T47D (cell line): ENCODE data around the gene VPREB1.

Source experiments
- DNase-seq, 2 experiments: peaks; one replicate each; pipeline versions ENCODE4 v3.0.0 to v3.0.0-alpha.2; 2011 to 2012; ENCODE audit warnings: low read depth in 1 of 2, low spot score in 1 of 2
- JUND ChIP-seq: IDR thresholded peaks from 2 replicates; pipeline ENCODE4 v1.6.1; 2012; ENCODE audit warnings: low read depth
- in situ Hi-C: cut with HindIII; loops from 2 replicates; pipeline ENCODE4 v1.10.0; 2016; ENCODE audit warnings: low sequenced_read_pairs, low pct_unique_long_range_greater_than_20kb

The VPREB1 gene

DNA sequence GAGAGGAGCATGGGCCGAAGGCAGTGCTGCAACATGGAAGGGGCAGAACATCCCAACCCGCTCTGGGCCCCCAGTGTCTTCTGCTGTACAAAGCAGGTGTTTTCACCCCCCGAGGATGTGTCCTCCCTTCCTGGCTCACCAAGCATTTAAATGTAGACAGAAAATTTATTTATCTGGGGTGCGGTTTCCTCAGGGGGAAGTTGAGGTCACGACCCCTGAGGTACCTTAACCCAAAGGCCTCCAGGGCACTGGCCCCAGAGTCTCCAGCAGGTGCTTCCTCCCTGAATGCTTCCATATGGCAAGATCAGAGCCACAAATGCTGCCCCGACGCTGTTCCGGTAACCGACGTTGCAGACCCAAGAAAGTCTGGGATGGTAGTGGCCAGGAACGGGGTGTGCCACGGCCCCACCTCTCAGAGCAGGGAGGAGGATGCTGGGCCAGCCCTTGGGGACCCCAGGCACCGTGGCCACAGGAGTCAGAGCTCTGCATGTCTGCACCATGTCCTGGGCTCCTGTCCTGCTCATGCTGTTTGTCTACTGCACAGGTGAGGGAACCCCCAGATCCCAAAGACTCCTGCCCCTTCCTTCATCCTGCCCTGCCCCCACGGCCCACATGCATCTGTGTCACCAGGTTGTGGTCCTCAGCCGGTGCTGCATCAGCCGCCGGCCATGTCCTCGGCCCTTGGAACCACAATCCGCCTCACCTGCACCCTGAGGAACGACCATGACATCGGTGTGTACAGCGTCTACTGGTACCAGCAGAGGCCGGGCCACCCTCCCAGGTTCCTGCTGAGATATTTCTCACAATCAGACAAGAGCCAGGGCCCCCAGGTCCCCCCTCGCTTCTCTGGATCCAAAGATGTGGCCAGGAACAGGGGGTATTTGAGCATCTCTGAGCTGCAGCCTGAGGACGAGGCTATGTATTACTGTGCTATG lies at the start of gene VPREB1:
TSS of gene VPREB1 (plus strand) at position 471 of the 935 bp plus-strand sequence. CDS start at position 499, 28 bp downstream.
- no peak for DNase-seq
- in situ Hi-C loops = no loop called here

DNA sequence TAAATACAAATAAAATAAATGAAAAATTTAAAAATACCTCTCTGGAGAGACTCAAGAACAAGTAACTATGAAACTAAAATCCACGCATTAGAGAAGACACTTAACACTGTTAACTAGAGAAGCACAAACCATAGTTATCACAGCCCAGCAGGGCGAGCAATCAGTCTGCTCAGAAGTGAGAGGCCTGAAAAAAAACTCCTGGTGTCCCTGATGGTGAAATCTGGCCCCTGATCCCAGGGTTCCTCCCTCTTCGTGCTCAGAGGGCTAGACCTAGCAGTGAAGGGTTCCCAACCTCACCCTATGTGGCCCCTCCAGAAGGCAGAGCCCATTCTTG lies 49.7 kb upstream of the VPREB1 start:
- no peak for TF ChIP-seq JUND
- in situ Hi-C loops = no loop called here
- DNase-seq = no peak

More for the DNA sequence above, at the start of gene VPREB1:
- no peak for TF ChIP-seq JUND

DNA sequence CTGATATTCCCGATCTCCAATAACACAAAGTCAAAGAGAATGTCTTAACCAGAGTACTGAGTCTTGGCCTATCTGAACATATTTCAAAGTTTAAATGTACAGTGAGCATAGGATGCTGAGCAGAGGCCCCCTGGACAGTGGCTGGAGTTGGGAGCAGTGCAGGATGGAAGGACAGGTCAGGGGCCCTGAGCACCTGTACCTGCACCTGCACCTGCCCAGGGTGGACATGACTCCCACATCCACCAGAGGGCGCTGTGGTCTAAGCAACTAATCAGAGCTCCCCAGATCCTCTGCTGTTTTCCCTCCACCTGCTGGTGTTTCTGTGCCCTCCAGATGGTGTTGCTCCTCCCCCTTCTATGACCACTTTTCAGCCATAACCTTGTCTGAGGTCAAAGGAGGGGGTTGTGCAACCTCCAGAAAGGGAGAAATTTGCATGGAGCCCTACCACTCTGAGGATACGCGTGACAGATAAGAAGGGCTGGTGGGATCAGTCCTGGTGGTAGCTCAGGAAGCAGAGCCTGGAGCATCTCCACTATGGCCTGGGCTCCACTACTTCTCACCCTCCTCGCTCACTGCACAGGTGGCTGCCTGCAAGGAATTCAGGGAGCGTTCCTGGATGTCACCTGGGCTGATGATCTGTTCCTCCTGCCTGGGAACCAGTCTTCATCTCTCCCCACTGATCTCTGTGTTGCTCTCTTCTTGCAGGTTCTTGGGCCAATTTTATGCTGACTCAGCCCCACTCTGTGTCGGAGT lies 49.1 kb upstream of the VPREB1 start:
- DNase-seq = peak; percentile 50 to 85
- in situ Hi-C loops = no loop called here
- TF ChIP-seq JUND = no peak

- DNase-seq = no peak
- in situ Hi-C loops = no loop called here
- no peak for TF ChIP-seq JUND
Measured at GRCh38 chr22:22196018-22196533, 48.5 kb upstream of the VPREB1 start.

- TF ChIP-seq JUND = no peak
- DNase-seq = no peak
- in situ Hi-C loops = no loop called here
Measured at GRCh38 chr22:22196833-22197477, 47.6 kb upstream of the VPREB1 start.

DNA sequence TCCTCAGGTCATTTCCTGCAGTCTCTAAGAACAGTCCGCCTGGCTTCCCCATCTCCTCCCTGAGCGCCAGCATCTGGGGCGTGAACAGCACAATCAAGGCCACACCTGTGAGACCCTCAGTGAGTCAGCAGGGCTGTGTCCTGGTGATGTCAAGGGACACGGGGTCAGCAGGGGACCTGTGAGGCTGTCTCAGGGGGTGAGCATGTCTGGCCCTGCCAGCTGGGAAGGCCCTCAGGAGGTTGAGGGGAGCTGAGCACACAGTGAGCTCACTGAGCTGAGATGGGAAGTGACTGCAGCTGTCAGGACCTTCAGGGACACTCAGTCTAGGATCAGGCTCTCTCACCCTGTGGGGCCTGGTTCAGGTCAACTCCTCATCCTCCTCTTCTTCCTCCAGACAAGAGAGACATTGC lies 46.6 kb upstream of the VPREB1 start:
- DNase-seq = no peak
- in situ Hi-C loops = no loop called here
- no peak for TF ChIP-seq JUND

- no peak for DNase-seq
- in situ Hi-C loops = no loop called here
- no peak for TF ChIP-seq JUND
Measured at GRCh38 chr22:22198751-22199150, 45.8 kb upstream of the VPREB1 start.

DNA sequence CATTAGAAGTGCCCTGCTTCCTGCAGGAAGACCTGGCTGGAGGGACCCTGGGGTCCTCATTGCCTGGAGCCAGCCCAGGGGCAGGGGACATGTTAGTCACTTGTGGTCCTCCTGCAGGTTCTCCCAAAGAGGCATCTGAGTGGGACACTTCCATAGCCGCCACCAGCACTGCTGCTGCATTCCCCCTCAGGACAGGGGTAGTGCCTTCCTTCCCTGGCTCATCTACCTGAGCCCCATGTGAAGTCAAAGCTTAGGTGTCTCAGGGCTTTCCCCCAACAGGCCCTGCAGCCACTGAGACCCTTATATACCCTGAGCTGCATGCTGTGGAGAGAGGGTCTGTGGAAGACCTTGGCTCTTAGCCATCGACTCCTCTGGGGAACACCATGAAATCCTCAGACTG lies 45.0 kb upstream of the VPREB1 start:
- in situ Hi-C loops = no loop called here
- TF ChIP-seq JUND = no peak
- no peak for DNase-seq

- DNase-seq = no peak
- TF ChIP-seq JUND = no peak
- in situ Hi-C loops = no loop called here
Measured at GRCh38 chr22:22200569-22201184, 43.9 kb upstream of the VPREB1 start.

DNA sequence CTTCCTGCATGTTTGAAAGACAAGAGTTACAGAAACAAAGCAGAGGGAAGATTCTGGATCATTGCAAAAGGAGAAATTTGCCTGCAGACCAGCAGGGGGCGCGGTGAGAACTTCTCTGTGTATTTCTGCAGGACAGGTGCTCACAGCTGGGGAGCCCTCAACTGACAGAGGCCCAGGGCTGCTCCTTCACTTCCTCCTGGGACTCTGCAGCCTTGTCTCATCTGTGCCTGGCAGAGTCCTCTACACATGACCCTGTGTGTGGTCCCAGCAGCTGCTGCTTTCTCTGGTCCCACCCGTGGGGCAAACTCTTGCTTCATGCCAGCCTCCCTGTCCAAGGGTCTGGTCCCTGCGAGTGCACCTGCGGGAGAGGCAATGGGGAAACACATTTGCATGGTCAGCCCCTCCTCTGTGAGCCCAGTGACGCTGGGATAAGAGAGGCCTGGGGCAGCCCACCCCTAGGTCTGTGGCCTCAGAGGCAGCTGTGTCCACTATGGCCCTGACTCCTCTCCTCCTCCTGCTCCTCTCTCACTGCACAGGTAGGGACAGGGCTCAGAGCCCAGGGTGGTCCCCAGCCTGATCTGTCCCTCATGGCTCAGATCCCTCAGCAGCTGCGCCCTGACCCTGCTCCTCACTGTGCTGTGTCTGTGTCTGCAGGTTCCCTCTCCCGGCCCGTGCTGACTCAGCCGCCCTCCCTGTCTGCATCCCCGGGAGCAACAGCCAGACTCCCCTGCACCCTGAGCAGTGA lies 43.2 kb upstream of the VPREB1 start:
- in situ Hi-C loops = no loop called here
- DNase-seq = peak; percentile 30 to 60

GRCh38 chr22:22201930-22202343 lies 42.6 kb upstream of the VPREB1 start:
- DNase-seq = no peak
- TF ChIP-seq JUND = no peak
- in situ Hi-C loops = no loop called here

More for the DNA sequence above, 43.2 kb upstream of the VPREB1 start:
- TF ChIP-seq JUND = no peak
